ENCODE results near the gene IRF2BP2.

Gene IRF2BP2

DNA sequence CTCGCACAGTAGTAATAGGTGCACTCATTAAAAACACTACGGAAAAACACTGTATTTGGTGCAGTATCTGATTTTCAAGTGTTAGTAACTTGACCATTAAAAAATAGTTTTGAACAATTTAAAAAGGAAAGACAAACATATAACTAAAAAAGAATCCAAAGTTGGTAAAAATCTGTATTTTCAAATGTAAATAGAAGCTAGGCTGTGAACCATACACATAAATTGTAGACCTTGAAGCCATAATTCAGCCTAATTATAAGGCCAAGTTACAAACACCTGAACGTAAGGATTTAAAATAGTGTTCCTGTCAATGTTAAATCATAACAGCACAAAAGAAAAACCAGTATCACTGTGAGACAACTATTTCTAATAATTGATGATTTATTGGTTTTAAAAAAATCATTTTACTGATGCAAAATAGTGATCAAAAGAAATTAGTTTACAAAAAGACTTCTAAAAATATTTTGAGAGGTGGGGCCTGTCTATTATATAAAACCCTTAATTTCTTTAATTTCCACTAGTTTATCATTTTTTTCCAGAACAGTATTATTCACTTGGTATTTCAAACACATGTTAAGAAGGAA, 4.5 kb downstream of the IRF2BP2 start (continued):
- TF ChIP-seq, protein P1, sequence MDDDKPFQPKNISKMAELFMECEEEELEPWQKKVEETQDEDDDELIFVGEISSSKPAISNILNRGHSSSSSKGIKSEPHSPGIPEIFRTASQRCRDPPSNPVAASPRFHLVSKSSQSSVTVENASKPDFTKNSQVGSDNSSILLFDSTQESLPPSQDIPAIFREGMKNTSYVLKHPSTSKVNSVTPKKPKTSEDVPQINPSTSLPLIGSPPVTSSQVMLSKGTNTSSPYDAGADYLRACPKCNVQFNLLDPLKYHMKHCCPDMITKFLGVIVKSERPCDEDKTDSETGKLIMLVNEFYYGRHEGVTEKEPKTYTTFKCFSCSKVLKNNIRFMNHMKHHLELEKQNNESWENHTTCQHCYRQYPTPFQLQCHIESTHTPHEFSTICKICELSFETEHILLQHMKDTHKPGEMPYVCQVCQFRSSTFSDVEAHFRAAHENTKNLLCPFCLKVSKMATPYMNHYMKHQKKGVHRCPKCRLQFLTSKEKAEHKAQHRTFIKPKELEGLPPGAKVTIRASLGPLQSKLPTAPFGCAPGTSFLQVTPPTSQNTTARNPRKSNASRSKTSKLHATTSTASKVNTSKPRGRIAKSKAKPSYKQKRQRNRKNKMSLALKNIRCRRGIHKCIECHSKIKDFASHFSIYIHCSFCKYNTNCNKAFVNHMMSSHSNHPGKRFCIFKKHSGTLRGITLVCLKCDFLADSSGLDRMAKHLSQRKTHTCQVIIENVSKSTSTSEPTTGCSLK (tag by site-specific recombination; IDR thresholded peaks at IDR 0.05), result no peak
- TF ChIP-seq ZNF426 (tag by site-specific recombination; IDR thresholded peaks at IDR 0.05), result no peak
- no peak for TF ChIP-seq ZNF404 (tag by site-specific recombination; IDR thresholded peaks at IDR 0.05)
- TF ChIP-seq ZNF184 (tag by site-specific recombination; IDR thresholded peaks at IDR 0.05), result 0 out of 2 replicates have a peak, but pooled peaks have one; percentile 12
- TF ChIP-seq, protein P2, sequence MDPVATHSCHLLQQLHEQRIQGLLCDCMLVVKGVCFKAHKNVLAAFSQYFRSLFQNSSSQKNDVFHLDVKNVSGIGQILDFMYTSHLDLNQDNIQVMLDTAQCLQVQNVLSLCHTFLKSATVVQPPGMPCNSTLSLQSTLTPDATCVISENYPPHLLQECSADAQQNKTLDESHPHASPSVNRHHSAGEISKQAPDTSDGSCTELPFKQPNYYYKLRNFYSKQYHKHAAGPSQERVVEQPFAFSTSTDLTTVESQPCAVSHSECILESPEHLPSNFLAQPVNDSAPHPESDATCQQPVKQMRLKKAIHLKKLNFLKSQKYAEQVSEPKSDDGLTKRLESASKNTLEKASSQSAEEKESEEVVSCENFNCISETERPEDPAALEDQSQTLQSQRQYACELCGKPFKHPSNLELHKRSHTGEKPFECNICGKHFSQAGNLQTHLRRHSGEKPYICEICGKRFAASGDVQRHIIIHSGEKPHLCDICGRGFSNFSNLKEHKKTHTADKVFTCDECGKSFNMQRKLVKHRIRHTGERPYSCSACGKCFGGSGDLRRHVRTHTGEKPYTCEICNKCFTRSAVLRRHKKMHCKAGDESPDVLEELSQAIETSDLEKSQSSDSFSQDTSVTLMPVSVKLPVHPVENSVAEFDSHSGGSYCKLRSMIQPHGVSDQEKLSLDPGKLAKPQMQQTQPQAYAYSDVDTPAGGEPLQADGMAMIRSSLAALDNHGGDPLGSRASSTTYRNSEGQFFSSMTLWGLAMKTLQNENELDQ (tag by site-specific recombination; IDR thresholded peaks at IDR 0.05; ENCODE audit: low read depth), result no peak
- no peak for TF ChIP-seq ZNF112 (tag by site-specific recombination; IDR thresholded peaks at IDR 0.05)
- TF ChIP-seq ZNF202 (tag by site-specific recombination; IDR thresholded peaks at IDR 0.05; ENCODE audit: borderline replicate concordance), result no peak
- no peak for TF ChIP-seq GFI1B (tag by site-specific recombination; IDR thresholded peaks at IDR 0.05)
- no peak for TF ChIP-seq OSR2 (tag by site-specific recombination; IDR thresholded peaks at IDR 0.05)
- TF ChIP-seq, protein P3, sequence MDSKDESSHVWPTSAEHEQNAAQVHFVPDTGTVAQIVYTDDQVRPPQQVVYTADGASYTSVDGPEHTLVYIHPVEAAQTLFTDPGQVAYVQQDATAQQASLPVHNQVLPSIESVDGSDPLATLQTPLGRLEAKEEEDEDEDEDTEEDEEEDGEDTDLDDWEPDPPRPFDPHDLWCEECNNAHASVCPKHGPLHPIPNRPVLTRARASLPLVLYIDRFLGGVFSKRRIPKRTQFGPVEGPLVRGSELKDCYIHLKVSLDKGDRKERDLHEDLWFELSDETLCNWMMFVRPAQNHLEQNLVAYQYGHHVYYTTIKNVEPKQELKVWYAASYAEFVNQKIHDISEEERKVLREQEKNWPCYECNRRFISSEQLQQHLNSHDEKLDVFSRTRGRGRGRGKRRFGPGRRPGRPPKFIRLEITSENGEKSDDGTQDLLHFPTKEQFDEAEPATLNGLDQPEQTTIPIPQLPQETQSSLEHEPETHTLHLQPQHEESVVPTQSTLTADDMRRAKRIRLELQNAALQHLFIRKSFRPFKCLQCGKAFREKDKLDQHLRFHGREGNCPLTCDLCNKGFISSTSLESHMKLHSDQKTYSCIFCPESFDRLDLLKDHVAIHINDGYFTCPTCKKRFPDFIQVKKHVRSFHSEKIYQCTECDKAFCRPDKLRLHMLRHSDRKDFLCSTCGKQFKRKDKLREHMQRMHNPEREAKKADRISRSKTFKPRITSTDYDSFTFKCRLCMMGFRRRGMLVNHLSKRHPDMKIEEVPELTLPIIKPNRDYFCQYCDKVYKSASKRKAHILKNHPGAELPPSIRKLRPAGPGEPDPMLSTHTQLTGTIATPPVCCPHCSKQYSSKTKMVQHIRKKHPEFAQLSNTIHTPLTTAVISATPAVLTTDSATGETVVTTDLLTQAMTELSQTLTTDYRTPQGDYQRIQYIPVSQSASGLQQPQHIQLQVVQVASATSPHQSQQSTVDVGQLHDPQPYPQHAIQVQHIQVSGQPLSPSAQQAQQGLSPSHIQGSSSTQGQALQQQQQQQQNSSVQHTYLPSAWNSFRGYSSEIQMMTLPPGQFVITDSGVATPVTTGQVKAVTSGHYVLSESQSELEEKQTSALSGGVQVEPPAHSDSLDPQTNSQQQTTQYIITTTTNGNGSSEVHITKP (tag by site-specific recombination; IDR thresholded peaks at IDR 0.05), result no peak
- no peak for TF ChIP-seq TRIM28 (IDR thresholded peaks at IDR 0.05; ENCODE audit: borderline replicate concordance, low read length)
- TF ChIP-seq, protein P4, sequence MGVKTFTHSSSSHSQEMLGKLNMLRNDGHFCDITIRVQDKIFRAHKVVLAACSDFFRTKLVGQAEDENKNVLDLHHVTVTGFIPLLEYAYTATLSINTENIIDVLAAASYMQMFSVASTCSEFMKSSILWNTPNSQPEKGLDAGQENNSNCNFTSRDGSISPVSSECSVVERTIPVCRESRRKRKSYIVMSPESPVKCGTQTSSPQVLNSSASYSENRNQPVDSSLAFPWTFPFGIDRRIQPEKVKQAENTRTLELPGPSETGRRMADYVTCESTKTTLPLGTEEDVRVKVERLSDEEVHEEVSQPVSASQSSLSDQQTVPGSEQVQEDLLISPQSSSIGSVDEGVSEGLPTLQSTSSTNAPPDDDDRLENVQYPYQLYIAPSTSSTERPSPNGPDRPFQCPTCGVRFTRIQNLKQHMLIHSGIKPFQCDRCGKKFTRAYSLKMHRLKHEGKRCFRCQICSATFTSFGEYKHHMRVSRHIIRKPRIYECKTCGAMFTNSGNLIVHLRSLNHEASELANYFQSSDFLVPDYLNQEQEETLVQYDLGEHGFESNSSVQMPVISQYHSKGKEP (tag by site-specific recombination; IDR thresholded peaks at IDR 0.05), result no peak
- TF ChIP-seq ZFP37 (tag by site-specific recombination; IDR thresholded peaks at IDR 0.05), result peak; percentile 70; the same call in 1 of the 2 replicates
- no peak for TF ChIP-seq ZNF501 (tag by site-specific recombination; IDR thresholded peaks at IDR 0.05)
- TF ChIP-seq ZNF548 (tag by site-specific recombination; IDR thresholded peaks at IDR 0.05), result no peak
- TF ChIP-seq, protein P5, sequence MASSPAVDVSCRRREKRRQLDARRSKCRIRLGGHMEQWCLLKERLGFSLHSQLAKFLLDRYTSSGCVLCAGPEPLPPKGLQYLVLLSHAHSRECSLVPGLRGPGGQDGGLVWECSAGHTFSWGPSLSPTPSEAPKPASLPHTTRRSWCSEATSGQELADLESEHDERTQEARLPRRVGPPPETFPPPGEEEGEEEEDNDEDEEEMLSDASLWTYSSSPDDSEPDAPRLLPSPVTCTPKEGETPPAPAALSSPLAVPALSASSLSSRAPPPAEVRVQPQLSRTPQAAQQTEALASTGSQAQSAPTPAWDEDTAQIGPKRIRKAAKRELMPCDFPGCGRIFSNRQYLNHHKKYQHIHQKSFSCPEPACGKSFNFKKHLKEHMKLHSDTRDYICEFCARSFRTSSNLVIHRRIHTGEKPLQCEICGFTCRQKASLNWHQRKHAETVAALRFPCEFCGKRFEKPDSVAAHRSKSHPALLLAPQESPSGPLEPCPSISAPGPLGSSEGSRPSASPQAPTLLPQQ (tag by site-specific recombination; IDR thresholded peaks at IDR 0.05), result peak; percentile 17; the same call in 1 of the 2 replicates
- no peak for TF ChIP-seq ZNF274 (IDR thresholded peaks at IDR 0.05; ENCODE audit: low read length)
- no peak for TF ChIP-seq ZNF274 (tag by site-specific recombination; IDR thresholded peaks at IDR 0.05; ENCODE audit: borderline replicate concordance)
- TF ChIP-seq, protein P6, sequence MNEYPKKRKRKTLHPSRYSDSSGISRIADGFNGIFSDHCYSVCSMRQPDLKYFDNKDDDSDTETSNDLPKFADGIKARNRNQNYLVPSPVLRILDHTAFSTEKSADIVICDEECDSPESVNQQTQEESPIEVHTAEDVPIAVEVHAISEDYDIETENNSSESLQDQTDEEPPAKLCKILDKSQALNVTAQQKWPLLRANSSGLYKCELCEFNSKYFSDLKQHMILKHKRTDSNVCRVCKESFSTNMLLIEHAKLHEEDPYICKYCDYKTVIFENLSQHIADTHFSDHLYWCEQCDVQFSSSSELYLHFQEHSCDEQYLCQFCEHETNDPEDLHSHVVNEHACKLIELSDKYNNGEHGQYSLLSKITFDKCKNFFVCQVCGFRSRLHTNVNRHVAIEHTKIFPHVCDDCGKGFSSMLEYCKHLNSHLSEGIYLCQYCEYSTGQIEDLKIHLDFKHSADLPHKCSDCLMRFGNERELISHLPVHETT (tag by site-specific recombination; IDR thresholded peaks at IDR 0.05), result no peak
- TF ChIP-seq, protein P7, sequence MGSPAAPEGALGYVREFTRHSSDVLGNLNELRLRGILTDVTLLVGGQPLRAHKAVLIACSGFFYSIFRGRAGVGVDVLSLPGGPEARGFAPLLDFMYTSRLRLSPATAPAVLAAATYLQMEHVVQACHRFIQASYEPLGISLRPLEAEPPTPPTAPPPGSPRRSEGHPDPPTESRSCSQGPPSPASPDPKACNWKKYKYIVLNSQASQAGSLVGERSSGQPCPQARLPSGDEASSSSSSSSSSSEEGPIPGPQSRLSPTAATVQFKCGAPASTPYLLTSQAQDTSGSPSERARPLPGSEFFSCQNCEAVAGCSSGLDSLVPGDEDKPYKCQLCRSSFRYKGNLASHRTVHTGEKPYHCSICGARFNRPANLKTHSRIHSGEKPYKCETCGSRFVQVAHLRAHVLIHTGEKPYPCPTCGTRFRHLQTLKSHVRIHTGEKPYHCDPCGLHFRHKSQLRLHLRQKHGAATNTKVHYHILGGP (tag by site-specific recombination; IDR thresholded peaks at IDR 0.05), result no peak
- TF ChIP-seq REPIN1 (tag by site-specific recombination; IDR thresholded peaks at IDR 0.05; ENCODE audit: low read depth), result no peak
- TF ChIP-seq, protein P8, sequence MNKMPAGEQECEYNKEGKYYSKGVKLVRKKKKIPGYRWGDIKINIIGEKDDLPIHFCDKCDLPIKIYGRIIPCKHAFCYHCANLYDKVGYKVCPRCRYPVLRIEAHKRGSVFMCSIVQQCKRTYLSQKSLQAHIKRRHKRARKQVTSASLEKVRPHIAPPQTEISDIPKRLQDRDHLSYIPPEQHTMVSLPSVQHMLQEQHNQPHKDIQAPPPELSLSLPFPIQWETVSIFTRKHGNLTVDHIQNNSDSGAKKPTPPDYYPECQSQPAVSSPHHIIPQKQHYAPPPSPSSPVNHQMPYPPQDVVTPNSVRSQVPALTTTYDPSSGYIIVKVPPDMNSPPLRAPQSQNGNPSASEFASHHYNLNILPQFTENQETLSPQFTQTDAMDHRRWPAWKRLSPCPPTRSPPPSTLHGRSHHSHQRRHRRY (tag by site-specific recombination; IDR thresholded peaks at IDR 0.05), result no peak
- TF ChIP-seq ZNF133 (tag by site-specific recombination; IDR thresholded peaks at IDR 0.05), result no peak
- TF ChIP-seq ZXDB (tag by site-specific recombination; IDR thresholded peaks at IDR 0.05), result no peak
- no peak; the same call in 1 of the 2 replicates for TF ChIP-seq SP3 (tag by site-specific recombination; IDR thresholded peaks at IDR 0.05)

Measured in HEK293 (cell line).